HL-60/S4 treated with retinoic acid at 250 ng/mL for 4 days and 3 days (cell line): Measurements from ENCODE around the gene POLN.

Source experiments
- in situ Hi-C: fragments of 300-500 bp; cut with MboI; formaldehyde crosslinking; loops from 2 replicates; pipeline ENCODE4 v1.7.0; 2022; ENCODE audit warnings: low sequenced_read_pairs

POLN gene

GRCh38 chr4:2062808-2063524 lies 179.0 kb downstream of the POLN start:
- in situ Hi-C loops, result no loop called here

DNA sequence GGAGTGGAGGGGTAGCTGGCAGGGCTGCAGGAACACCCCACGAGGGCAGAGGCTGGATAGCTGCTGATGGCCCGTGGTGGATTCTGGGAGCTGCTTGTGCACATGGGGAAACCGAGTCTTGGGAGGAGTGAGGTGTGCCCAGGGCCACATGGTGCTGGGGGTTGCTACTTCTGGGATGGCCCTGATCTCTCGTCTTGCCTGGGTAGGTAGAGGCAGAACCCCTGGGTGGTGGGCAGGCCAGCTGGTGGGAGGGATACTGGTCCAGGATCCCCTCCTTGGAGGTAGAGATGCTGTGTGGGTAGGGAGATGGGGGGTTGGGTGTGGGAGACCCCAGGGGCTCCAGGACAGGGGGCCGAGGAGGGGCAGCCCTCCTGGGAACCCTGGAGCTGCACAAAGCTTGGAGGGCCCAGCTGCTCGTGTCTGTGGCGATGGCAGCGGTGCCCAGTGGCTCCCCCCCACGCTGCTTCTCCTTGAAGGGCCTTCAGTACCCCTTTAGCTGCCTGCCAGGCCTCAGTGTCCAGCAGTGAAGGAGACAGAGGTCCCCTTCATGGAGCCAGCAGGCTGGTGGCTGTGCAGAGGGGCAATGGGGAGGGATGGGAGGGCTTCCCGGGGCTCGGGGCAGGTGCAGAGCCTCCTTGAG lies 179.6 kb downstream of the POLN start:
- in situ Hi-C loops, result no loop called here

GRCh38 chr4:2061186-2062131 lies 180.5 kb downstream of the POLN start:
- in situ Hi-C loops, result no loop called here

GRCh38 chr4:2060611-2061185 lies 181.2 kb downstream of the POLN start:
- in situ Hi-C loops, result no loop called here

DNA sequence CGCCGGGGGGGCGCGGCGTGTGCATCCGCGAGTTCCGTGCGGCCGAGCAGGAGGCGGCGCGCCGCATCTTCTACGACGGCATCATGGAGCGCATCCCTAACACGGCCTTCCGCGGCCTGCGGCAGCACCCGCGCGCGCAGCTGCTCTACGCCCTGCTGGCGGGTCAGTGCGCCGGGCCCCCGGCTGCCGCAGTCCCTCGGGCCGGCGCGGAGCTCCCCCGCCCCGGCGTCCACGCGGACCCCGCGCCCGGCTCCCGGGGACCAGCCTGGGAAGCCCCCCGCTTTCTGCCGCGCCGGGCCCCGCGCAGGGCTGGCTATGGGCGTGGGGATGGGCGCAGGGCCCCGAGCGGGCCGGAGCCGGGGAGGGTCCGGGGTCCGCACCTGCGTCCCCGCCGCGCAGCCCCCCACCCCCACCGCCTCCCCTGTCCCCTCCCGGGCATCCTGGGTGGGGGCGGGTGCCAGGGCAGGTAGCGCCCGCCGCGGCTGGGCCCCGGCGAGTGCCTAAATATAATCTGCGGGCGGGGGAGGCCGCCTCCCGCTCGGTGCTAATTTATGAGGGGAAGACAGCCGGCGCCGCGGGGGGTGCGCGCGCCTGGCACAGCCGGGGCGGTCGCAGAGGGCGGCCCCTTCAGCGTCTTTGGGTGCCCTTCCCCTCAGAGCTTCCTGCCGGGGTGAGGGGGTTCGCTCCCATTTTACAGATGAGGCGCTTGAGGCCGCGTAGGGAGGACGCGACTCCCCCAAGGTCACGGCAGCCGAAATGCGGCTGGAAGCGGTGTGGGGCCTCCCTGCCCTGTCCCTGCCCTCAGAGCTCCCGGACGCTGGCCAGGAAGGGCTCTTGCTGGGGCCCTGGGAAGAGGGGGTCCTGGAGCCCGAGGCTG lies 182.0 kb downstream of the POLN start:
- in situ Hi-C loops, result no loop called here

DNA sequence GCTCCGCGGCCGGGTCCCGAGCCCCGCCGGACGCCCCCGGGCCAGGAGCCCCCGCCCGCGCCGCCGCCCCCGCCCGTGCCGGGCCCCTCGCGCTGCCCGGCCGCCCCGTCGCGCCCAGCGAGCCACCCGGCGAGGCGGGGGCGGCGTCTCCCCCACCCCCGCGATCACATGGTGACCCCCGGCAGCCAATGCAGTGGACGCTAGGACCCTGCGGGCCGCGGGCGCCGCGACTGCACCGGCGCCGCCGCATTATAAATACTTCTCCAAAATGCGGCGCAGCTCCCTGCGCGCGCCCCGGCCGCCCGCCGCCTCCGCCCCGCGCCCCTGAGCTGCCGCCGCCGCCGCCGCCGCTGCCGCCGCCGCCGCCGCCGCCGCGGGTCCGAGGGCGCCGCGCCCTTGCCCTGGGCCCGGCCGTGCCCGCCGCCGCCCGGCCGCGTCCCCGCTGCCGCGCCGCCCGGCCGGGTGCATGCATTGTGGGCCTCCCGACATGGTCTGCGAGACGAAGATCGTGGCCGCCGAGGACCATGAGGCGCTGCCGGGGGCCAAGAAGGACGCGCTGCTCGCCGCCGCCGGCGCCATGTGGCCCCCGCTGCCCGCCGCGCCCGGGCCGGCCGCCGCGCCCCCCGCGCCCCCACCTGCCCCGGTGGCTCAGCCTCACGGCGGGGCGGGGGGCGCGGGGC lies 182.7 kb downstream of the POLN start, which contains the start of gene NAT8L:
Gene NAT8L (plus strand): TSS at position 282 of the 680 bp plus-strand sequence. CDS start 185 bp downstream, at position 467.
- in situ Hi-C loops, result no loop called here

DNA sequence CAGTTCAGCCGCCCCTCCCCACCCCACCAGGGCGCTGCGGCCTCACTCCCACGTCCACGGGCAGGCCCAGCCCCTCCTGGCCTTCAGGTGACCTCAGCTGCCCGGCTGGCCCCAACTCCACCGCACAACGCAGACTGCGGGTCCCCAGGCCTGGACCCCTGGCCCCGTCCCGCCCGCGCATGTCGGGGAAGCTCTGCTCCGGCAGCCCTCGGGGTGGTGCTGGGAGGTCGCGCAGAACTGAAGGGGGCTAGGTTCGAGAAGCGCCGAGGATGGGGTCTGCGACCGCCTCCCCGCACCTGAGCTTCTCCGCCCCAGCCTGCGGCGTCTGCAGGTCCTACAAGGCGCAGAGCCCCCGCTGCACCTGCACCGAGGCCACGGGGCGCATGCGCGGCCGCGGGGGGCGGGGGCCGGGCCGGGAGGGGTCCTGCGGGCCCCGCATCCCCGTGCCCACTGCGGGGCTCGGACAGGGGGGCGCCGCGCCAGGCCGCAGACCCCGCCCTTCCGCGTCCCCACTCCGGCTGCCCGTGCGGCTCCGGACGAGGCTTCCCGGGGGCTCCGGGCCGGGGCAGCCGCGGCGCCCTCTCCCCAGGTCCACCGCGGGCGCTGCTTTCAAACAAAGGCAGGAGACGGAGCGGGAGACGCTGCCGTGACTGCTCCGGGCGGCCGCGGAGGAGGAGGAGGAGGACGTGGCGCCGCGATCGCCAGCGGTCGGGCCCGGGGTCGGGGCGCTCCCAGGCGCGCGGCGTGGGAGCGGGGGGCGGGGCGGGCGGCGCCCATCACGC lies 183.5 kb downstream of the POLN start:
- in situ Hi-C loops, result no loop called here

- in situ Hi-C loops, result no loop called here
Measured at GRCh38 chr4:2057382-2058065, 184.4 kb downstream of the POLN start.

- in situ Hi-C loops, result no loop called here
Measured at GRCh38 chr4:2054217-2054616, 187.7 kb downstream of the POLN start.

DNA sequence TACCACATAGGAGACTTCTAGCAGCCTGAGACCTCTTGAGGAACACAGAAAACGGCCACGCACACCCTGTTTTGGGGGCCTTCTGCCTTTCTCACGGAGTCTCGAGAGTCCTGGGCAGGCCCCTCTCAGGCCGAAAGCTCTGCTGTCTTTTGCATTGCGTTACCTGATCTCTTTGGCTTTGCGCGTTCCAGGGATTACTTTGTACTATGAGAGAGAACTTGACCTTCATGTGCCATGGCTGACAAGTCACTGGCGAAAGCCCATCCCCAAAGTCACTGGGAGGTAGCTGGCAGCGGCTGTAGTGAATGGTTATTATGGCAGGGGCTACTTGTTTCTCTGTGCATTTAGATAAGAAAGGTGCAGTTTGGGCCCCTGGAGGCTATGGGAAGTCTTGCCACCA lies 190.8 kb downstream of the POLN start:
- in situ Hi-C loops, result no loop called here

DNA sequence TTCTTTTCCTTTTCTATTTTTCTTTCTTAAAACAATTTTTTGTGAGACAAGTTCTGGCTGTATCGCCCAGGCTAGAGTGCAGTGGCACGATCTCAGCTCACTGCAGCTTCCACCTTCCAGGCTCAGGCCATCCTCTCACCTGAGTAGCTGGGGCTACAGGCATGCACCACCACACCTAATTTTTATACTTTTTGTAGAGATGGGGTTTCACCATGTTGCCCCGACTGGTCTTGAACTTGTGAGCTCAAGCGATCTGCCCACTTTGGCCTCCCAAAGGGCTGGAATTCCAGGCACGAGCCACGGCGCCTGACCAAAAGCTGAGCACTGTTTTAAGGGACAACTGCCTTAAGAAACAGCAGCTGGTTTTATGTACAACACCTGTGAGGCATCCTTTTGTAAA lies 192.1 kb downstream of the POLN start:
- in situ Hi-C loops, result no loop called here

DNA sequence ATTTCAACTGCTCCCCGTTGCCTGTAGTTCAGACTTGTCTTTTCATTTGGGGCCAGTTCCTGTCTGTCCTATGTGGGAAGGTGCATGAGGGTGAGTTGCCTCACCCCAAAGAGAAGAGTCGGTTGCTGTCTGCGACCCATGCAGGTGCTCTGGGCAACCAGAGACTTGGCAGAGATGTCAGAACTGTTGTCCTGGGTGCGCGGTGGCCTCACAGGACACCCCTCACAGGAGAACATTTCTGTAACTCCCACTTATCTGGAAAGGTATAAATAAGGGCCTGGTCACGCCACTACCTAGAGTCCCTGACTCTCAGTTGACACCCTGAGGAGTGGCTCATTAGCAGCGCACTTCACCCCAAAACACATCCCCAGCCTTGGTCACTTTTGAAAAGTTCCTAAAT lies 192.5 kb downstream of the POLN start:
- in situ Hi-C loops, result no loop called here

DNA sequence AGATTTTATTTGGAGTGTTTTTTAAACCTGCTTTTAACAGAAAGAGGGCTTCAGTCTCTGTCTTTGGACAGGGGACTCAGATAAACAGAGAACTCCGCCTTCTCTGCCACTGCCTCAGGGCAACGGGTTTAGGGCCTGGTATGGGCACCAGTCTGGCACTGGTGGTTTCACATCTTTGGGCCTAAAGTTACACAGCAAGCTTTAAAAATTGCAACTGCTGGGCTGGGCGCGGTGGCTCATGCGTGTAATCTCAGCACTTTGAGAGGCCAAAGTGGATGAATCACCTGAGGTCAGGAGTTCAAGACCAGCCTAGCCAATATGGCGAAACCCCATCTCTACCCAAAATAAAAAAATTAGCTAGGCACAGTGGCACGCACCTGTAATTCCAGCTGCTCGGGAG lies 193.1 kb downstream of the POLN start:
- in situ Hi-C loops, result no loop called here

DNA sequence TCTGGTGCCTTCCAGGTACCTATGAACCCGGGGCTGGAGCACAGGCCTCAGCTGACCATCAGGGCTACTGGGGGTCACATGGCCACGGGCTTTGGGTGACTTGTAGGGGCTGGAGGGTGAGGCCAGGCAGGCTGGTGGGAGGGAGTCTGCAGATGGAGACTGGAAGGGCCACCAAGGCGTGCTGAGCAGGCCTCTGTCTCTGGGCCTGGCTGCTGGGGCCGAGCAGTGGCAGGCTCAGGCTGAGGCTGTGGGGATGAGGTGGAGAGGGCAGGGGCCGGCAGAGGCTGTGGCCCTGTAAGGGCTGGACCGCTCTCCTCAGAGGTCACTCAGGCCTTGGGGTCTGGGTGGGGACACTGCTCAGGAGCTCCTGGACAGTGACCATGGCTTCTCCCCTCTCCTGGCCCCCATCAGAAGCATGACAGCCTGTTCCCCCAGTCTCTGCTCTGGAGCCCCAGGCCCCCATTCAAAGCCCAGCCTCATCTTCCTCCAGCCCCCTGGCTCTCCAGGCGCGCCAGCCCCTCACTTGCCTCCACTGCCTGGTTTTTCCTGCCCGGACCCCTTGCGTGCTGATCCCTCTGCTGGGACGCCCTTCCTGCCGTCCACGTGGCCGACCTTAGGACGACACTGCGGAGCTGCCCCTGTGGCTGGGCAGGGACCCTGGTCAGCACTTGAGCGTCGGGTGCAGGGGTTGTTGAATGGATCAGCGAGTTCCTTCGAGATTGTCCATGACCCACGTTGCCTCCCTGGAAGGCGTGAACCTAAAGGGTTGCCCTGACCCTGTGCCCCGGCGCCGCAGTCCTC lies 193.9 kb downstream of the POLN start:
- in situ Hi-C loops, result no loop called here

DNA sequence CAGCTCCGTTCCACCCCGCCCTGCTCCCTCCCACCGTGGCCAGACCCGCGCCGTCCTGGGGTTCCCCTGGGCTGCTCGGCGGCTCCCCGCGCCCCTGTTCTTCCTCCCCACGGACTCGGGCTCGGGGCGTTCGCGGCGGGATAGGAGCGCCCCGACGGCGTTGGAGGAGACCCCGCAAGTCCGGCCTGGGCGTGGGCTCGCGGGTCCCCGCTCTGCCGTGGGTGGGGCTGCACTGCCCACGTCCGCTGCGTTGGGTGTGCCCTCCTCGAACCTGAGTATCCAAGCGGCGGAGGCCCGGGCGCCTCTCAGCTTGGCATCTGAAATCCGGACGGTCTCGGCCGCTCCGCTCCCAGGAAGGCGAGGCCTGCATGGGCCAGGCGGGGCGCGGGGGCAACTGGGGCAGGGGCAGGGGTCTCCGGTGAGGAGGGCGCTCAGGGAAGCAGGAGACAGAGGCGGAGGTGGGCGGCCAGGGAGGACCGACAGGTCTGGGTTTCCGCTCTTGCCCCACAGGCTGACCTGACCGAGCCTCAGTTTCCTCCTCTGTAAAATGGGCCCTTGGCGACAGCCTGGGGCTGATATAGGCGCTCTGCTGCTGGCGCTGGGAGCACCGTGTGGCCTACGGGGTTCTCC lies 194.8 kb downstream of the POLN start:
- in situ Hi-C loops, result no loop called here

GRCh38 chr4:2046031-2046961 lies 195.6 kb downstream of the POLN start:
- in situ Hi-C loops, result no loop called here
